Airway epithelial cell (primary cell): Measurements from ENCODE around the gene PLK3. TPM values are rescaled to one million over a fixed set of nuclear protein-coding genes. Genes with fewer than 3 reads are reported as not detected.

Experiments
- total RNA-seq: library from RNA; depleted of rRNA; stranded (reverse); fragments of >200 nt; gene quantifications from 2 replicates; pipeline ENCODE4 v1.2.3, GENCODE V29; 2015

Gene PLK3
- total RNA-seq = 35.7 and 40.8 TPM in 2 replicates

GRCh38 chr1:44799770-44800584, at the start of gene PLK3:
PLK3 (plus strand) TSS chr1:44800377; CDS start chr1:44800464, 87 bp downstream.

GRCh38 chr1:44775078-44775929, 24.9 kb upstream of the PLK3 start, which contains the start of gene RPS8:
RPS8 (plus strand) TSS chr1:44775540; CDS start chr1:44775597, 57 bp downstream.

GRCh38 chr1:44788120-44788860, 11.9 kb upstream of the PLK3 start, which contains the start of gene BEST4:
BEST4 (minus strand) TSS chr1:44788170; CDS start chr1:44787705, 465 bp downstream.

GRCh38 chr1:44806704-44807363, 6.7 kb downstream of the PLK3 start, which contains the start of gene DYNLT4:
DYNLT4 (minus strand) TSS chr1:44807351; CDS start chr1:44806668, 683 bp downstream.

GRCh38 chr1:44808063-44808937, 8.1 kb downstream of the PLK3 start, which contains the start of gene BTBD19:
BTBD19 (plus strand) TSS chr1:44808523; CDS start chr1:44808821, 298 bp downstream.

GRCh38 chr1:44842862-44843655, 42.9 kb downstream of the PLK3 start, which contains the start of gene PTCH2:
PTCH2 (minus strand) TSS chr1:44843253; CDS start chr1:44842932, 321 bp downstream.

Other genes starting within 250 kb of the PLK3 start
- gene TMEM53, start 125.9 kb upstream of the PLK3 start, total RNA-seq = 6.1 and 7.1 TPM in 2 replicates
- not detected in 2 replicates for gene ARMH1, start 125.7 kb upstream of the PLK3 start, total RNA-seq
- not detected in 2 replicates for gene RNU5D-1, start 69.2 kb upstream of the PLK3 start, total RNA-seq
- gene KIF2C, start 60.5 kb upstream of the PLK3 start, total RNA-seq = 33.5 and 38.5 TPM in 2 replicates
- 2,641 and 2,737 TPM in 2 replicates for gene RPS8, start 24.8 kb upstream of the PLK3 start, total RNA-seq
- gene BEST4, start 12.2 kb upstream of the PLK3 start, total RNA-seq = 0.05 and 0.07 TPM in 2 replicates
- not detected in 2 replicates for gene DYNLT4, start 7.0 kb downstream of the PLK3 start, total RNA-seq
- 0.84 and 1.2 TPM in 2 replicates for gene BTBD19, start 8.1 kb downstream of the PLK3 start, total RNA-seq
- not detected in 2 replicates for gene PTCH2, start 42.9 kb downstream of the PLK3 start, total RNA-seq
- 29.9 and 38.3 TPM in 2 replicates for gene EIF2B3, start 186.2 kb downstream of the PLK3 start, total RNA-seq
- 22.2 and 22.4 TPM in 2 replicates for gene HECTD3, start 210.9 kb downstream of the PLK3 start, total RNA-seq
- gene UROD, start 211.9 kb downstream of the PLK3 start, total RNA-seq = 85.9 and 92.1 TPM in 2 replicates